Mammary epithelial cell (primary cell): Measurements from ENCODE around the gene PNPLA6.

ENCODE experiments used
- EZH2 ChIP-seq: IDR thresholded peaks from 2 replicates; pipeline ENCODE4 v1.6.1; 2012; ENCODE audit warnings: low read length, inconsistent platforms, borderline replicate concordance
- TF ChIP-seq, protein P1 (sequence below), 2 donors: IDR thresholded peaks in 1 of 2; conservative IDR thresholded peaks in 1 of 2; 2 replicates each; pipeline ENCODE4 v1.5.1; 2011 to 2012; ENCODE audit warnings: inconsistent platforms in 2 of 2, low read length in 2 of 2, mild to moderate bottlenecking in 2 of 2, control low read depth in 1 of 2, low read depth in 1 of 2; ENCODE audit not compliant: insufficient read depth in 1 of 2; ENCODE audit errors: extremely low read depth in 1 of 2

DNA sequence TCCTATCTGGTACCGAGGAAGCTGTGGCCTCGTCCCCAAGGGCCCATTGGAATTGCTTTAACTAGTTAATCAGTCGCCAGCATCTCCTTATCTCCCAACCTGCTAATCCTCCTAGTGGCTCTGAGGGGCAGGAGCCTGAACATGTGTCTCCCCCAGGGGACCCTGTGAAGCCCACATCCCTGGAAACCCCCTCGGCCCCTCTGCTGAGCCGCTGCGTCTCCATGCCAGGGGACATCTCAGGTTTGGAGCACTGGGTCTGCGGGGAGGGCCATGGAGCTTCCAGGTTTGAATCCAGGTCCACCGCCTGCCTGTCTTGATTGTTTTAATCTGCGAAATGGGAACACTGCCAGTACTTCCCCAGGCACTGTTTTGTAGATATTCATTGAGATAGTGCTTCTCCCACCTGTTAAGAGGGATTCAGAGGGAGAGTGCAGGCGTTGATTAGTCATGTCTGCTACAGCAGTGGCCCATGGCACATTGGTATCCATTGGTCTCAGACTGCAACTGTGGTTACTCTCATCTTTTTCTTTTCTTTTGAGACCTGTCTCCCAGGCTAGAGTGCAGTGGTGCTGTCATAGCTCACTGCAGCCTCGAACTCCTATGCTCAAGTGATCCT is 6.4 kb downstream of the PNPLA6 start:
- TF ChIP-seq, protein P1, sequence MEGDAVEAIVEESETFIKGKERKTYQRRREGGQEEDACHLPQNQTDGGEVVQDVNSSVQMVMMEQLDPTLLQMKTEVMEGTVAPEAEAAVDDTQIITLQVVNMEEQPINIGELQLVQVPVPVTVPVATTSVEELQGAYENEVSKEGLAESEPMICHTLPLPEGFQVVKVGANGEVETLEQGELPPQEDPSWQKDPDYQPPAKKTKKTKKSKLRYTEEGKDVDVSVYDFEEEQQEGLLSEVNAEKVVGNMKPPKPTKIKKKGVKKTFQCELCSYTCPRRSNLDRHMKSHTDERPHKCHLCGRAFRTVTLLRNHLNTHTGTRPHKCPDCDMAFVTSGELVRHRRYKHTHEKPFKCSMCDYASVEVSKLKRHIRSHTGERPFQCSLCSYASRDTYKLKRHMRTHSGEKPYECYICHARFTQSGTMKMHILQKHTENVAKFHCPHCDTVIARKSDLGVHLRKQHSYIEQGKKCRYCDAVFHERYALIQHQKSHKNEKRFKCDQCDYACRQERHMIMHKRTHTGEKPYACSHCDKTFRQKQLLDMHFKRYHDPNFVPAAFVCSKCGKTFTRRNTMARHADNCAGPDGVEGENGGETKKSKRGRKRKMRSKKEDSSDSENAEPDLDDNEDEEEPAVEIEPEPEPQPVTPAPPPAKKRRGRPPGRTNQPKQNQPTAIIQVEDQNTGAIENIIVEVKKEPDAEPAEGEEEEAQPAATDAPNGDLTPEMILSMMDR (conservative IDR thresholded peaks at IDR 0.05 in 1 of 2, IDR thresholded peaks at IDR 0.05 in 1 of 2; ENCODE audit: extremely low read depth in 1 of 2, insufficient read depth in 1 of 2, low read depth in 1 of 2, low read length in 2 of 2), result no peak
- no peak for TF ChIP-seq EZH2
